ENCODE results near the gene SEC14L2. TPM values are rescaled to one million over a fixed set of nuclear protein-coding genes. Genes with fewer than 3 reads are reported as not detected.
"Not testable (repeated sequence)": the region's sequence is repeated elsewhere in the genome, so short reads cannot be mapped to it uniquely, and the experiment has no call there.

The SEC14L2 gene
- polyA plus RNA-seq, 12 donors, result 1.1 to 4.3 (median 2.1) TPM; not detected in 2

DNA sequence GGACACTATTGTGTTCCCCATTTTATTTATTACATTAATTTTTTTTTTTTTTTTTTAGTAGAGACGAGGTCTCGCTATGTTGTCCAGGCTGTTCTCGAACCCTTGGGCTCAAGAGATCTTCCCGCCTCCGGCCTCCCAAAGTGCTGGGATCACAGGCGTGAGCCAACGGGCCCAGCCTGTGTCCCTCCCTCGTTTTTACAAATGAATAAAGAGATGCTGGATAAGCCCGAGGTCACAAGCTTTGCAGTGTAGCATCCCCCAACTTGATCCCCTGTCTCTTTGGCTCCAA, 28.5 kb downstream of the SEC14L2 start:
- no peak for DNase-seq

DNA sequence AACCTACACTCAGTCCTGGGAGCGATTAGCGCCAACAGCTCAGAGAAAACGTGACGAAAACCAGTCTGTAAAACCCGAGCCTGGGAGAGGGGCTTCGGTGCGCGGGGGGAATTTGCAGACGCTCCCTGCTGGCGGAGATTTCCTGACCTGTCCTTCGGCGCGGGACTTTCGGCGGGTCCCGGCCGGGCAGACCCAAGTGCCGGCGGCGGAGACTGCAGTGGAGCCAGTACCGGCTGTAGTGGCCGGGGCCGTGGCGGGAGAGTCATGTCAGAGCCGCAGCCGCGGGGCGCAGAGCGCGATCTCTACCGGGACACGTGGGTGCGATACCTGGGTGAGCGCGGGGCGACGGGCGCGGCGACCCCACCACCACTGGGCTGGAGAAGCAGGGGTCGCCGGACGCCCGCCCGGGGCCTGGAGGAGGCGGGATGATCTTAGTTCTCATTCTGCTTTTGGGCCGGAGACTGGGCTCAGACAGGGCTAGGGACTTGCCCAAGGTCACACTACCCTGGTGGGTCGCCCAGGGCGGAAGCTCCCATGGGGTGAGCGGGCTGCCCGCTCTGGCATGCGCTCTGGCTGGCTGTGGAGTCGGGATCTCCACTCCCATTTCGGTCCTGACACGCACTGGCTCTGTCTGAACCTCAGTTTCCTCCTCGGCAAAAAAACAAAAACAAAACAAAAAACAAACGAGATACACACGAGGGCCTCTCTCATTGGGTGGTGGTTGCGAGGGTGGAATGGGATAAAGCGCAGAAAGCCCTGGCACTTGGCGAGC, 29.0 kb downstream of the SEC14L2 start, which contains the start of gene MTFP1:
TSS of gene MTFP1 (plus strand) at position 153 of the 772 bp plus-strand sequence. CDS start at position 265, 112 bp downstream.
- peak; percentile 65 for DNase-seq

DNA sequence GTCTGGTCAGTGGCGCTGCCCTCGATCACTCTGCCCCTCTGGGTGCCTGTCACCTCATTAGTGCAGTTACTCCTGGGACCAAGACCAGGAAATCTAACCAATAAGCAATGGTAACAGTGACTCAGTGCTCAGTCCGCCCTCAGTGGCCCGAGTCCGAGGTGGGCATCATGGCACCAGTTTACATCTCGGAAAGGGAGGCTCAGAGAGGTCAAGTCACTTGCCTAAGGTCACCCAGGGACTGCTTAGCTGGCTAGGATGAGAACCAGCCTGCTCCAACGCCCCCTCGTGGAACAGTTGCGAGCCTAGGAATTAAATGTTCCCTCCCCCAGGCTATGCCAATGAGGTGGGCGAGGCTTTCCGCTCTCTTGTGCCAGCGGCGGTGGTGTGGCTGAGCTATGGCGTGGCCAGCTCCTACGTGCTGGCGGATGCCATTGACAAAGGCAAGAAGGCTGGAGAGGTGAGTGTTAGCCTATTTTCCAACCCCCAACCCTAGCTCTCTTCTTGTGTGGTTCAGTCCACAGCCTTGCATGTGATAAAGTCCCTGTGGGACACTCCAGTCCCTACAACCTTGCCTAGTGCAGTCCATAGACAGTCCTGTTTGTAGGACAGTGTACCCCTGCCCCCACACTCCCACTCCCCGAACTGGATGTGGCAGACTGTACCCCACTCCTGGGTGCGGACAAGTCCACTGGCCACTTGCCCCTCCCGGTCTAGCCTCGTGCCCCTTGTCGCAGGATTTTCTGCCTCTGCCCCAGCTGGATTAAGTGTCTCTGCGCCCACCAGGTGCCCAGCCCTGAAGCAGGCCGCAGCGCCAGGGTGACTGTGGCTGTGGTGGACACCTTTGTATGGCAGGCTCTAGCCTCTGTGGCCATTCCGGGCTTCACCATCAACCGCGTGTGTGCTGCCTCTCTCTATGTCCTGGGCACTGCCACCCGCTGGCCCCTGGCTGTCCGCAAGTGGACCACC, 29.9 kb downstream of the SEC14L2 start:
- DNase-seq, result peak; percentile 60

DNA sequence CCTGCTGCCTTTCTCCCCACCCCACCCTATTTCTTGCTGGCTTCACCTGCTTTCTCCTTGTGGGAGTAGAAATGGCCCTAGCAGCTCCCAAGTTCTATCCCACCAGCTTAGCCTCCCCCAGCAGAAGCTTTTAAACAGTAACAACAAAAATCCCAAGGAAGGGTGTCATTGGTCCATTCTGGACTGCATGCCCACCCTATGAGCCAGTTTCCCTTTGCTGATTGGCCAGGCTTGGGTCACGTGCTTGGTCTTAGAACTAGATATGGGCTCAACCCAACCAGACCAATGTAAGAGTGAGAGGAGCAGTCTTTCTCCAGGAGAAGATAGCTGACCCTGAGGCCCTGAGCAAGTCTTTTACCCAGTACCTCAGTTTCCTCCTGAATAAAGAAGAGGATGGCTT, 31.1 kb downstream of the SEC14L2 start:
- DNase-seq, result no peak

DNA sequence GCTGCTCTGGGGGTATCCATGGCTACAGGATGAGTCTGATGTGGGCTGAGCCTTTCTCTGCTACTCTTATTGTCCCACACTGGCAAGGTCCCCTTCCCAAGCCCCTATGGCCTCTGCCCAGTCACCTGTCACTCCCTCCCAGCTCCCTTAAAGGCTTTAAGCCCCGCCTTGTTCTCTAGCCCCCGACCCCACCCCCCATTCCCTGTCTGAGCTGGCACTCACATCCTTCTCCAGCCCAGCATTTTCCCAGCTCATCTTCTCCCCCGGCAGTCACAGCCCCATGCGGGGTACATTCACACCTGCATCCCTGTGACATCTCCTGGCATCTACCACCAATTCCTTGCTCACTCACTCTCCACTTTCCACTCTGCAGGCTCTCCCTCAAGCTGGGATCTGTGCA, 33.1 kb downstream of the SEC14L2 start:
- no peak for DNase-seq

DNA sequence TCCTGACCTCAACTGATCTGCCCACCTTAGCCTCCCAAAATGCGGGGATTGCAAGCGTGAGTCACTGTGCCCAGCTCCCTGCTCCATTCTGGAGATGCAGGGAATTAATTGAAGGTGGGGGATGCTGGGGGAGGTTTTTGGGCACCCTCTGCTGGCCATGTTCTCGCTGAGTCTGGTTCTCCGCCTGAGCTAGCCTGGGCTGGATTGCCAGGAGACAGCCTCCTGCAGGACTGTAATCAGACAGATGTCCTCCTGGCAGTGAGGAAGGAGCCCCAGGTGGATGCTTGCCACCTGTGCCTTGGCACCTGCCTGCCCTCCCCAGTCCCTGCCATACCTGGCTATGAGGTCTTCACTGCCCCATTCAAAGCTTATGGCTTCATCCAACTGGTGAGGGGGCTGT, 34.1 kb downstream of the SEC14L2 start:
- no peak for DNase-seq

DNA sequence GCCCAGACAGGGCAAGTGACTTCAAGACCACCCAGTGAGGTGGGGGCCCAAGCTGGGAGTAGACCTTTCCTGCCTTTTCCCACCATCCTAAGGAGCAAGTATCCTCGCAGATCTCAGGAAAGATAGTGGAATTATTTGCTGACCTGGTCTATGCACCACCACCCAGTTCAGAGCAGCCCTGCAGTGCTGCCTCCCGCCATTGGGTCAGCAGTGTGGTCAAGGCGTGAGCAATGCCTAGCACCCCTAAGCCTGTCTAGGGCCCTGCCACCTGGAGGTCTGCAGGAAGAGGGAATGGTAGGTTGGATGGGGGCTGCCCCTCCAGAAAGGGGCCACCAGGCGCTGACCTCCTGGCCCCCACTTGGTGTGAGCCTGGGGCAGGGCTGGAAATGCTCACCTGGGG, 35.3 kb downstream of the SEC14L2 start:
- DNase-seq, result no peak

DNA sequence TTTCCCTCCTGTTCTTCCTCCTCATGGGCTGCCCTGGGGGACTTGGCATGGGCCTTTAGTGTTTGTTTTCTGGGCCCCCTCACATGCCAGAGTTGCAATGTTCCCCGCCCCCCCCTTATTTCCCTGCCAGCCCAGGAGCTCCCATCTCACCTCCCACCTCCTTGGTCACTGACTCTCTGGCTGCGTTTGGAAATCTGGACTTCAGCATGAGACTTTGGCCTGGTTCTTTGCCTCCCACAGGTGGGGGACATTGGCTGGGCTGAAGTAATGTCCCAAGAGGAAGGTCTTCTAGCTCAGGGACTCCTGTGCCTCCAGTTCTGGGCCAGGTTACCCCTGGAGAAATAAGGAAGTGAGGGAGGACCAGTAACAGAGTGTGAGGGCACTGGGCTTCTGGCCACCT, 35.7 kb downstream of the SEC14L2 start:
- no peak for DNase-seq

DNA sequence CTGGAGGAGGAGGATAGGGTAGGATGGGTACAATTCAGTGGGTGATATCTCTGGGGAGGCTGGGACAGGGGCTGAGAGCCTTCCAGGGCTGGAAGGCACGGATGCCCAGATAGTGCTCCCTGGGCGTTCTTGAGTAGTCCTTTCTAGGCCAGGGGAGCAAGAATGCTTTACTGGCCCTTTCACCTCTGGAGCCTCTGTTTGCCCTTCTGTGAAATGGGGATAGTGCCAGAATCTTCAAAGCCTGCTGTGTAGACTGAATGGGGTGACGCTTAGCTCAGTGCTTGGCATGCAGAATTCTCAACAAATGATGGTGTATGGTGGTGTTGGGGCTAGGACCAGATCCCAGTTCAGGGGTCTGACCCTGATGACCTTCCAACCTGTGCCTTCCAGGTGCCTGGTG, 36.4 kb downstream of the SEC14L2 start:
- no peak for DNase-seq

DNA sequence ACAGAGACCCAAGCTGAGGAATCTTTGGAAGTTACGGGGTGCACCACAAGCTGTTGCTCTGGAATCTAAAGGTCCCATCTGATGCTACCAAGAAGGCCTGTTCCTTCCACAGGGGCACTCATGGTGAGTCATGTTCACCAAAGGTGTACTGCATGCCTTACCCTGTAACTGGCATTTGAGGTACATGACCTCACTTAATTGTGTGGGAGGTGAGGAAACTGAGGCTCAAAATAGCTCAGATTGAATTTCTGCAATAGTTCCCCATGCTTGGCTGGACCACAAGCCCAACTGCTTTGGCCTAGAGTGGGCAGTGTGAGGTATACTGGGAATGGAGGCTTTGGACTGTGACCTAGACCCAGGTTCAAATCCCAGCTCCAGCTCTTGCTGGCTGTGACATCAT, 37.0 kb downstream of the SEC14L2 start:
- no peak for DNase-seq

DNA sequence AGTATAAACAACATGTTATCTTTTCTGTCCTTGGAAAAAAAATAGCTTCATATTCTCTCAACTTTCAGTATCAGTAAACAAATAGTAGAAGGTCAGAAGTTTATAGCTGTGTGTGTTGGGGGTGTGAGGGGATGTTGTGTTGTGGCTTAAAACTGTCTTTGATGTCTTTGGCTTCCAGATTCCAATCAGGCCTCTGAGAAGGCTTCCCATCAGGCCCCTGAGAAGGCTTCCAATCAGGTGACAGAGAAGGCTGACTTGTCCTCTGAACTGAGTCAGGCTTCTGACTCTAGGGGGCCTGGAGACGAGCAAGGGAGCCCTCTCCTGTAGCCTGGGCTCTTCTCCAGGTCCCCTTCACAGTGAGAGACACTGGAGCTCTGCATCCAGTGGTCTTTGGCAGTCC, 38.0 kb downstream of the SEC14L2 start:
- DNase-seq, result no peak

DNA sequence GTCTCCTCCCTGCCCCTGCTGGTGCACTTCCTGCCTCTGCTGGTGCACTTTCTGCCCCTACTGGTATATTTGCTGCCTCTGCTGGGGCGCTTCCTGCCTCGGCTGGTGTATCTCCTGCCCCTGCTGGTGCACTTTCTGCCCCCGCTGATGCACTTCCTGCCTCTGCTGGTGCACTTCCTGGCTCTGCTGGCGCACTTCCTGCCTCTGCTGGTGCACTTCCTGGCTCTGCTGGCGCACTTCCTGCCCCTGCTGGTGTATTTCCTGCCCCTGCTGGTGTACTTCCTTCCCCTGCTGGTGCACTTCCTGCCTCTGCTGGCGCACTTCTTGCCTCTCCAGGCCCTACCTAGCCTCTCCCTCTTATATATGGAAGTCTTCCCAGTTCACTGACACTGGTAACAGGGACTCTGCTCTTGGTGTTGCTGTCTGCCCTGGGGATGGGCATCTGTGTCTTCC, 38.9 kb downstream of the SEC14L2 start:
- DNase-seq, result no peak

DNA sequence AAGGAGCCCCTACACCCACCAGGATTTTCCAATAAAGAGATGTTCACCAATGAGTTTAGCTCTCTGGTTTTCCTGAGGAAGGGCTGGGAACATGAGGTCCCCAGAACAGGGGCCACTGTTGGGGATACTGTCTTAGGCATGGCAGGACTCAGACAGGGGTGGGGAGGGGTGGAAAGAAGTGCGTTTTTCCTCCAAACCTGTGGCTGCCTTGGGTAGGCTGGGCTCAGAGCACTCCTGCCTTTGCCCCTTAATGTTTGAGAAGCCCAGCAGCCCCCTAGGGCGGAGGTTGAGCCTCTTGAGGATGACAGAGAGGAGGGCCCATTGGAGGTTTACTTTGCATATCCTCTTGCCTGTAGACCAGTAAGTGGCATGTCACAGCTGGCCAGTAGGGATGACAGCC, 39.4 kb downstream of the SEC14L2 start:
- no peak for DNase-seq

DNA sequence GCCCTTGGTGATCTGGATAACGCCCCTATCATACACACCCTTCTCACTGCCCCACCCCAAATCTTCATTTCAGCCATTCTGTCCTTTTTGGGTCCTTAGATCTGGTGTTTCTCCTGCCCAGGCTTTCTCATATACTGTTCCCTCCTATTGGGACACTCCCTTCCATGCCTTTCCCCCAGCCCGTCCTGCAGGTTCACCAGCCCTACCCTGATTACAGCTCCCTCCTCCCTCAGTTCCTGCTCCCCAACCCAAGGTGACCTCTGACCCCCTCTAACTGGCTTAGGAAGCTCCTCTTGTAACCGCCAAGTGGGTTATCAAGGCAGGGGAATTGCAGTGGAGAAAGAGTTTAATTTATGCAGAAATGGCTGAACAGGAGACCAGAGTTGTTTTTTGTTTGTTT, 41.7 kb downstream of the SEC14L2 start:
- no peak for DNase-seq

DNA sequence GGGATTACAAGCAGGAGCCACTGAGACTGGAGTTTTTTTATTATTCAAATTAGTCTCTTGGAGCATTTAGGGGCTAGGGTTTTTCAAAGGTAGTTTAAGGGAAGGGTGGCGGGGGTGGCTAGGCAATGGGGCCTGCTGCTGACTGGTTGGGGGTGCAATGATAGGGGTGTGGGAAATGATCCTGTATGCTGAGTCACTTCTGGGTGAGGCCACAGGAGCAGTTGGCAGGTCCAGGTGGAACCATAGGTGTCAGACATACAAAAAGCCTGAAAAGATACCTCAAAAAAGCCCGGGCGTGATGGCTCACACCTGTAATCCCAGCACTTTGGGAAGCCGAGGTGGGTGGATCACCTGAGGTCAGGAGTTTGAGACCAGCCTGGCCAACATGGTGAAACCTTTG, 42.4 kb downstream of the SEC14L2 start:
- no peak for DNase-seq

DNA sequence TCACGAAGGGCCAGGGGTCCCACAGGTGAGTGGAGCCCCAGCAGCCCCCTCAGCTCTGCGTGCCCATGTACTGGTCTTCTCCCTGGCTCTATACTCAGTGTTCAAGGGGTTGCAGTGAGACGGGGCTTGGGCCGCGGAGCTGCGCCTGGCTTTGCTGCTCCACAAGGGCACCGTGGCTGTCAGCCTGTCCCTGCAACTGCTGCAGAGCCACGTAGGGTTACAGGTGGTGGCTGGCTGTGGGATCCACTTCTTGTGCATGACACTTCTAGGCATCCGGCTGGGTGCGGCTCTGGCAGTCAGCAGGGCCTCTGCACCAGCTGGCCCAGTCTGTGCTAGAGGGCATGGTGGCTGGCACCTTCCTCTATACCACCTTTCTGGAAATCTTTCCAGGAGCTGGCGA, 43.0 kb downstream of the SEC14L2 start:
- no peak for DNase-seq

DNA sequence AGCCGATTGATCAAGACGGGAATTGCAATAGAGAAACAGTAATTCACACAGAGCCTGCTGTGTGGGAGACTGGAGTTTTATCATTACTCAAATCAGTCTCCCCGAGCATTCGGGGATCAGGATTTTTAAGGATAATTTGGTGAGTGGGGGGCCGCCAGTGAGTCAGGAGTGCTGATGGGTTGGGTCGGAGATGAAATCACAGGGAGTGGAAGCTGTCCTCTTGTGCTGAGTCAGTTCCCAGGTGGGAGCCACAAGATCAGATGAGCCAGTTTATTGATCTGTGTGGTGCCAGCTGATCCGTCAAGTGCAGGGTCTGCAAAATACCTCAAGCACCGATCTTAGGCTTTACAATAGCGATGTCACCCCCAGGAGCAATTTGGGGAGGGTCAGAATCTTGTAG, 44.3 kb downstream of the SEC14L2 start:
- DNase-seq, result no peak

DNA sequence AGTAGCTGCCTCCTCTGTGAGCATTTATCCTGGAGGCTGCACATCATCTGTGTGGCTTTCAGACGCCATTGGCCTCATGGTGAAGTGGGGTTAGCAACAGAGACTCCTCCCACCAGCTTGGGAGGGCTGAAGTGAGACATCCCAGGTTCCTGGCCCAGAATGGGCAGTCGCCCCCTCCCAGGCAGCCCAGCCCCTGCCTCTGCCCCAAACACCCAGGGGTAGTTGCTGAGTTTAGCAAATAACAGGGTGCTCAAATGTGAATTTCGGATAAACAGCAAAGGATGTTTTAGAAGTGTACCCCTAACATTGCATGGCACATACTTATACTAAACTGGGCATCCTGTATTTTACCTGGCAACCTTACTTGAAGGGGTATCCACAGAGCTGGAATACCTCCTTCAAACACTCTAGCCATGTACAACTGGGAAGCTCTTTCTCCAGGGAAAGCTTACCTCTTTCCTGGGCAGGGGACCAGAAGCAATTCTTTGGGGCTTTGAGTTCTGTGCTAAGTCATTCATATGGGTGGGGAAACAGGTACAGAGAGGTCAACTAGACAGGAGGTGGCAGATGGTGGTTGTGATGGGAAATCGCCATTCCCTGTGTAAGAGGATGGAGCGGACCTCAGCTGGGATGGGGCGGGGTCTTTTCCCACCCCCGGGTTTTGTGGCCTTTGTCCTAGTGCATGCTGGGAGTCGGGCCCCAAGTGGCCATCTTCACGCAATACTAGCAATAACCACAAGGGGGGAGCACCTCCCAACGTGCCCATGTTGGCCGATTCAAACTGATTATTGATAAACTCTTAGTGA, 48.0 kb downstream of the SEC14L2 start:
- DNase-seq, result peak; percentile 22

DNA sequence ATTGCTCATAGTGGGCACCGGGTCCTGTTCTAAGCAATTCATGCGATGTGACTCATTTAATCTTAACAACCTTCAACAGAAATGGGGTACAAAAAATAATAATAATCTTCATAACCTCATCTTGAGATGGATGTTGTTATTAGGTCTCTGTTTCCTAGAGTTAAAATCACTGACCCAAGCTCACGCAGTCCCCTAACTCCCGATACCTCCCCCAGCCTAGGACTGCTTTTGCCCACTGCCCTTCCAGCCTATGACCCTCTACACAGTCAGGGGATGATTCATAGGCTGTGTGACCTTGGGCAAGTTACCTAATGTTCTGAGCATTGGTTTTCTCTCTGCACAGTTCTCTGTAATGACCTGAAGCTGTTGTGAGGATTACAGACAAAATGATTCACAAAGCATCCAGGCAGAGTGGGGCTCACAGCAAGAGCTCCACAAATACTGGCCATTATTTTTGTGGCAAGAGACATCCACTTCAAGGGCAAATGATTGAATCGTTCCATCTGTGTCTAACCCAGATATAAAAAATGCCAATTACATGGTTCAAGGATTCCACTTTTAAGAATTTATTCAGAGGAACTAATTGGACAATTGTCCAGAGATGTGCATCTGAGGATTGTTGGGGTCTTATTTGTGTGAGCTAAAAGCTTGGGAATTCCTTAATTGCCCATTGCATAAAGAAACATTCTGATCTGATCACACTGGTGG, 48.8 kb downstream of the SEC14L2 start:
- DNase-seq, result no peak

DNA sequence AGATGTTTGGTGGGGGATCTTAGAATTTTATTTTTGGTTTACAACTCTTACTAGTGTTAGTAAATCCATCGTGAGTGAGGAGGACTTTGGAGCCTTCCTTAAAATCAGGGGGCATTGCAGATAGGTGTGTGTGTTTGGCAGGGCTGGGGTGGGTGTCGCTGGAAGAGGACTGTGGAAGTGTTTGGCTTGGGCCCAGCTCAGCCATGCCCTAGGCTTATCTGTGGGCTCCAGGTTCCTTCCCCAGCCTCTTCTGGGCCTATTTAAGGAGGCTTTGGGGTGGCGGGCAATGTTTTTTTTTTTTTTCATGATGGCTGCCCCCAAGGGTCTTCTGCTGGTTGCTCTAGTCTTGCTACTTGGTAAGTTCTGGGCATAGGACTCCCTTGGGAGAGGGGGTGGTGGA, 50.8 kb downstream of the SEC14L2 start:
- no peak for DNase-seq

DNA sequence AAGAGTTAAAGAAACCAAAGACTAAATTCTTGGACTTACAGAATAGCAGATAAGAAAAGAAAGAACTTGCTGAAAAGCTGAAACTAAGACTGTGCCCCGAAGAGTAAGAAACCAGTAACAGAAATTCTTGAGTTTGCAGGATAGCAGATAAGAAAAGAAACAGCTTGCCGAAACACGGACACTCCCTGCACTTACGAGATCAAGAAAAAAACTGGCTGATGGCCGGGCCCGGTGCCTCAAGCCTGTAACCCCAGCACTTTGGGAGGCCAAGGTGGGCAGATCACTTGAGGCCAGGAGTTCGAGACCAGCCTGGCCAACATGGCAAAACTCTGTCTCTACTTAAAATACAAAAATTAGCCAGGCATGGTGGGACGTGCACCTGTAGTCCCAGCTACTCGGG, 54.7 kb downstream of the SEC14L2 start:
- DNase-seq, result not testable (repeated sequence)

DNA sequence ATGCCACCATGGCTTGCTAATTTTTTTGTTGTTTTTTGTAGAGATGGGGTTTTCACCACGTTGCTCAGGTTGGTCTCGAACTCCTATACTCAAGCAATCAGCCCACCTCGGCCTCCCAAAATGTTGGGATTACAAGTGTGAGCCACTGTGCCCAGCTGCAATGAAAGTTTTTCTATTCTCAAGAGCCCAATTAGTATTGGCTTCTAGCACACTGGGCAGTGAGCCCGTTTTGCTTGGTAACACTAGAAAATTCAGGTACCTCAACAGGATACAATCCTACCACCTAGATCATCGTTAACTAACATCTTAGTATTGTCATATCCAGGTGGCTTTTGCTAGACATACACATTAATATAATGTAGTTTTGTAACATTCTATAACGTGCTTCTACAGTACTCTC, 56.0 kb downstream of the SEC14L2 start:
- no peak for DNase-seq
